ENCODE data around the gene SLC35E4. TPM values are rescaled to one million over a fixed set of nuclear protein-coding genes. Genes with fewer than 3 reads are reported as not detected.

The SLC35E4 gene
- total RNA-seq, 2 experiments from 2014 or later: 5.2 to 5.9 TPM

GRCh38 chr22:30695871-30696655, 60.5 kb downstream of the SLC35E4 start:
- ChIA-PET CTCF (interaction anchor here (1.8 kb wide), 1 partner anchor 47 kb away, joined by 8 read pairs; no protein-coding TSS in a partner anchor), POLR2A (interaction anchor here (1.0 kb wide), 1 partner anchor 10 kb away, joined by 3 read pairs; no protein-coding TSS in a partner anchor)
- H3K9me3 Mint-ChIP-seq: no peaks in the 10 kb centered on the region
- H3K36me3 Mint-ChIP-seq: no peaks in the 10 kb centered on the region
- no peak overlapping the region for H3K27ac Mint-ChIP-seq
- peaks cover 7% of the 10 kb centered on the region for H3K27me3 Mint-ChIP-seq
- peaks cover 16% of the 10 kb centered on the region for H3K4me1 Mint-ChIP-seq (ENCODE audit: low read depth)
- peak overlapping the region; percentile 59 for H3K4me3 Mint-ChIP-seq
- no peak for DNase-seq
- intact Hi-C loops (cut with micrococcal nuclease): no loop called here

Other genes with a start within 250 kb of the SLC35E4 start
- 10 to 100 TPM in 1 of 2 experiments, 1 to 10 TPM in 1; 8.8 to 10.2 TPM for gene RNF215, start 248.4 kb upstream of the SLC35E4 start, total RNA-seq
- gene SEC14L2, start 238.8 kb upstream of the SLC35E4 start, total RNA-seq: 10 to 100 TPM; 12.8 to 15.3 TPM
- gene MTFP1, start 210.0 kb upstream of the SLC35E4 start, total RNA-seq: 10 to 100 TPM; 50.5 to 54.5 TPM
- not detected for gene SEC14L3, start 163.8 kb upstream of the SLC35E4 start, total RNA-seq
- not detected for gene SEC14L4, start 130.1 kb upstream of the SLC35E4 start, total RNA-seq
- under 1 TPM in 1 of 2 experiments, not detected in 1; 0.17 TPM for gene SEC14L6, start 89.0 kb upstream of the SLC35E4 start, total RNA-seq
- not detected for gene GAL3ST1, start 61.1 kb upstream of the SLC35E4 start, total RNA-seq
- gene PES1, start 43.9 kb upstream of the SLC35E4 start, total RNA-seq: 10 to 100 TPM; 99.3 to 99.6 TPM
- gene TCN2, start 28.6 kb upstream of the SLC35E4 start, total RNA-seq: under 1 TPM; 0.19 to 0.31 TPM
- 10 to 100 TPM in 1 of 2 experiments, 1 to 10 TPM in 1; 9.2 to 10.6 TPM for gene DUSP18, start 32.1 kb downstream of the SLC35E4 start, total RNA-seq
- gene OSBP2, start 59.1 kb downstream of the SLC35E4 start, total RNA-seq: 1 to 10 TPM; 2.3 to 2.9 TPM

Data from activated CD4-positive, alpha-beta memory T cell treated with anti-CD3 and anti-CD28 coated beads for 36 hours (primary cell).